ENCODE results near the gene NMNAT3.

NMNAT3 gene

GRCh38 chr3:139514741-139515140 is 163.0 kb downstream of the NMNAT3 start:
- TF ChIP-seq POLR2A (IDR thresholded peaks at IDR 0.05; ENCODE audit: low read length) = no peak
- no peak for TF ChIP-seq GATA1 (IDR thresholded peaks at IDR 0.05; ENCODE audit: low read depth, low read length)
- DNase-seq = no peak

All from erythroblast (primary cell).